NCI-H2227 treated with DMSO at 0.1 percent for 48 hours (cell line): ENCODE data around the gene MRPS18A.
A peak's percentile ranks its signal among the peaks of the same experiment; 100 is the strongest.
"Not testable (repeated sequence)": the region's sequence is repeated elsewhere in the genome, so short reads cannot be mapped to it uniquely, and the experiment has no call there.

Experiments
- DNase-seq: peaks from one replicate; lab custom pipeline; 2025; lab: John Stamatoyannopoulos, UW

The MRPS18A gene

GRCh38 chr6:43671011-43671800 lies 16.4 kb downstream of the MRPS18A start:
- DNase-seq: no peak

GRCh38 chr6:43670623-43670986 lies 17.0 kb downstream of the MRPS18A start:
- no peak for DNase-seq

GRCh38 chr6:43669922-43670622 lies 17.5 kb downstream of the MRPS18A start:
- DNase-seq: no peak

GRCh38 chr6:43669050-43669921 lies 18.3 kb downstream of the MRPS18A start:
- DNase-seq: no peak

- peak; percentile 26 for DNase-seq
These were observed 19.2 kb downstream of the MRPS18A start for GRCh38 chr6:43668151-43669028.

- peak; percentile 68 for DNase-seq
These were observed 20.1 kb downstream of the MRPS18A start for GRCh38 chr6:43667245-43668150.

GRCh38 chr6:43666196-43666920 lies 21.2 kb downstream of the MRPS18A start:
- no peak for DNase-seq

GRCh38 chr6:43665376-43665775 lies 22.2 kb downstream of the MRPS18A start:
- no peak for DNase-seq

GRCh38 chr6:43662948-43663347 lies 24.6 kb downstream of the MRPS18A start:
- not testable (repeated sequence) for DNase-seq

- DNase-seq: no peak
These were observed 29.4 kb downstream of the MRPS18A start for GRCh38 chr6:43658161-43658560.

- DNase-seq: no peak
These were observed 30.3 kb downstream of the MRPS18A start for GRCh38 chr6:43657221-43657802.

GRCh38 chr6:43652822-43653221 lies 34.8 kb downstream of the MRPS18A start:
- not testable (repeated sequence) for DNase-seq

GRCh38 chr6:43648248-43648647 lies 39.3 kb downstream of the MRPS18A start:
- no peak for DNase-seq

GRCh38 chr6:43647613-43648012 lies 40.0 kb downstream of the MRPS18A start:
- no peak for DNase-seq

- no peak for DNase-seq
These were observed 42.0 kb downstream of the MRPS18A start for GRCh38 chr6:43645613-43645964.

GRCh38 chr6:43644940-43645612 lies 42.5 kb downstream of the MRPS18A start, which contains the start of gene RSPH9:
TSS of gene RSPH9 (plus strand) at chr6:43645036. CDS start at chr6:43645099, 63 bp downstream.
- peak; percentile 68 for DNase-seq

- DNase-seq: no peak
These were observed 47.4 kb downstream of the MRPS18A start for GRCh38 chr6:43639984-43640800.

GRCh38 chr6:43636308-43636659 lies 51.3 kb downstream of the MRPS18A start:
- no peak for DNase-seq
